OCI-LY7 (cell line): ENCODE results near the gene SPTSSA. TPM values are rescaled to one million over a fixed set of nuclear protein-coding genes. Genes with fewer than 3 reads are reported as not detected.
A peak's percentile ranks its signal among the peaks of the same experiment; 100 is the strongest.

ENCODE experiments used
- BruUV-seq: library from RNA; stranded (reverse); fragments of 400-500 nt; replicated peaks from 2 replicates; lab custom pipeline; 2021; lab: Mats Ljungman, UMichigan
- CTCF ChIA-PET: fragments of 300-600 bp; sonication (Branson Sonifier 250); formaldehyde crosslinking; loops from one replicate; lab custom pipeline; 2022; ENCODE audit warnings: antibody characterized with exemption; ENCODE audit not compliant: unreplicated experiment; lab: Charles Lee
- POLR2A ChIA-PET: fragments of 300-600 bp; sonication (Branson Sonifier 250); formaldehyde crosslinking; loops from one replicate; lab custom pipeline; 2022; ENCODE audit warnings: antibody characterized with exemption; lab: Charles Lee
- DNase-seq: peaks from one replicate; pipeline ENCODE4 v3.0.0-alpha.2; 2015; ENCODE audit warnings: low spot score
- H2AFZ ChIP-seq: fragments of 200-600 bp; sonication (generic), shearing (Covaris generic); 2 replicates; pipeline ENCODE4 v1.6.1; 2014; ENCODE audit warnings: mild to moderate bottlenecking, antibody characterized with exemption, low read length, moderate library complexity
- H3K27ac ChIP-seq: fragments of 200-600 bp; sonication (generic); 2 replicates; pipeline ENCODE4 v1.5.1; 2014; ENCODE audit warnings: mixed run types, low read depth, mild to moderate bottlenecking, moderate library complexity, low read length, inconsistent platforms; ENCODE audit not compliant: poor library complexity, severe bottlenecking
- H3K36me3 ChIP-seq: fragments of 200-600 bp; sonication (generic); 2 replicates; pipeline ENCODE4 v1.6.1; 2014; ENCODE audit warnings: mild to moderate bottlenecking, antibody characterized with exemption, low read length, moderate library complexity, mixed read lengths; ENCODE audit not compliant: insufficient read depth
- H3K4me1 ChIP-seq: fragments of 200-600 bp; sonication (generic); 2 replicates; pipeline ENCODE4 v1.5.1; 2014; ENCODE audit warnings: mild to moderate bottlenecking, low read length; ENCODE audit not compliant: insufficient read depth, poor library complexity, severe bottlenecking
- H3K4me2 ChIP-seq: fragments of 200-600 bp; sonication (generic); 2 replicates; pipeline ENCODE4 v1.6.1; 2014; ENCODE audit warnings: mild to moderate bottlenecking, low read length
- H3K4me3 ChIP-seq: fragments of 200-600 bp; sonication (generic); 2 replicates; pipeline ENCODE4 v1.5.1; 2014; ENCODE audit warnings: mild to moderate bottlenecking, low read depth, low read length; ENCODE audit not compliant: poor library complexity, severe bottlenecking
- H3K79me2 ChIP-seq: fragments of 200-600 bp; sonication (generic); 2 replicates; pipeline ENCODE4 v1.6.1; 2016; ENCODE audit warnings: low read depth, mild to moderate bottlenecking, low read length, moderate library complexity, mixed read lengths; ENCODE audit not compliant: insufficient read depth
- H3K9me2 ChIP-seq: fragments of 200-600 bp; sonication (generic); 2 replicates; pipeline ENCODE4 v1.6.1; 2016; ENCODE audit warnings: mild to moderate bottlenecking, low read length, mixed read lengths; ENCODE audit not compliant: insufficient read depth
- H3K9me3 ChIP-seq: fragments of 200-600 bp; sonication (generic); 2 replicates; pipeline ENCODE4 v1.6.1; 2014; ENCODE audit warnings: mild to moderate bottlenecking, mixed run types, low read length, mixed read lengths
- H4K20me1 ChIP-seq: fragments of 200-600 bp; sonication (generic); 2 replicates; pipeline ENCODE4 v1.6.1; 2014; ENCODE audit warnings: mild to moderate bottlenecking, antibody characterized with exemption, low read length, moderate library complexity, mixed read lengths; ENCODE audit not compliant: insufficient read depth
- CTCF ChIP-seq: fragments of 200-600 bp; sonication (generic); conservative IDR thresholded peaks from 2 replicates; pipeline ENCODE4 v1.5.1; 2014; ENCODE audit warnings: mild to moderate bottlenecking, antibody characterized with exemption, low read length, moderate library complexity, mixed read lengths
- EZH2phosphoT487 ChIP-seq: fragments of 200-600 bp; sonication (generic); IDR thresholded peaks from 2 replicates; pipeline ENCODE4 v1.6.1; 2018; ENCODE audit warnings: low read depth, borderline replicate concordance, mild to moderate bottlenecking, mixed run types, antibody characterized with exemption, low read length, moderate library complexity, mixed read lengths
- intact Hi-C: fragments of 100-400 bp; cut with micrococcal nuclease; formaldehyde crosslinking; loops from one replicate; pipeline ENCODE4 v1.10.0; 2022; ENCODE audit not compliant: unreplicated experiment
- total RNA-seq, 2 experiments: library from RNA; depleted of rRNA in 1 of 2; stranded (reverse); fragments of >200 nt in 1 of 2; shearing (Covaris generic) in 1 of 2; gene quantifications; 2 replicates each; pipeline ENCODE4 v1.2.3, GENCODE V29; 2014 to 2022

Gene SPTSSA
- total RNA-seq, 2 experiments from 2014 or later: 8.7 to 19.0 TPM

- Histone ChIP-seq H3K4me1 (no peaks in the 10 kb centered on the region), H4K20me1 (no peaks in the 10 kb centered on the region), H2AFZ (no peak overlapping the region), H3K36me3 (no peaks in the 10 kb centered on the region), H3K9me3 (no peaks in the 10 kb centered on the region), H3K79me2 (no peaks in the 10 kb centered on the region), H3K9me2 (no peaks in the 10 kb centered on the region), H3K4me3 (no peak overlapping the region), H3K4me2 (no peak overlapping the region), H3K27ac (no peak overlapping the region)
- CTCF ChIA-PET: no interaction called here
- no peak for TF ChIP-seq EZH2phosphoT487
- TF ChIP-seq CTCF: peak; percentile 75
- BruUV-seq: no TSS peak
- POLR2A ChIA-PET: interaction anchor here (0.8 kb wide), 1 partner anchor 46 kb away, joined by 3 read pairs; no protein-coding TSS in a partner anchor
- DNase-seq: peak; percentile 38
- intact Hi-C loops: loop anchor here (1.0 kb wide), 1 partner anchor 168 kb away; no protein-coding TSS in a partner anchor
These were observed 36.8 kb upstream of the SPTSSA start for GRCh38 chr14:34498684-34499412.

- H3K4me3 ChIP-seq: no peak overlapping the region
- no peaks in the 10 kb centered on the region for H3K9me3 ChIP-seq
- H3K4me2 ChIP-seq: no peak overlapping the region
- H3K79me2 ChIP-seq: no peaks in the 10 kb centered on the region
- BruUV-seq: no TSS peak
- no peaks in the 10 kb centered on the region for H4K20me1 ChIP-seq
- POLR2A ChIA-PET: interaction anchor here (2.7 kb wide), 1 partner anchor 14 kb away, joined by 10 read pairs; no protein-coding TSS in a partner anchor
- CTCF ChIA-PET: interaction anchor here (0.6 kb wide), 1 partner anchor 175 kb away, joined by 3 read pairs; no protein-coding TSS in a partner anchor
- no peaks in the 10 kb centered on the region for H3K36me3 ChIP-seq
- no peak overlapping the region for H2AFZ ChIP-seq
- no peak for DNase-seq
- no peak for TF ChIP-seq CTCF
- no peak for TF ChIP-seq EZH2phosphoT487
- no peaks in the 10 kb centered on the region for H3K4me1 ChIP-seq
- intact Hi-C loops: no loop called here
- no peak overlapping the region for H3K27ac ChIP-seq
- H3K9me2 ChIP-seq: no peaks in the 10 kb centered on the region
These were observed 34.9 kb upstream of the SPTSSA start for GRCh38 chr14:34496679-34497513.
